Mesothelial cell of epicardium (in vitro differentiated cells): ENCODE results near the gene OR51G2. TPM values are rescaled to one million over a fixed set of nuclear protein-coding genes. Genes with fewer than 3 reads are reported as not detected.

Experiments used
- DNase-seq, 2 experiments: peaks; one replicate each; pipeline ENCODE4 v3.0.0; 2021; ENCODE audit warnings: low spot score in 2 of 2; ENCODE audit not compliant: unreplicated experiment in 2 of 2
- H3K27ac Mint-ChIP-seq: 2 replicates; pipeline ENCODE4 v1.8.0; 2021; ENCODE audit warnings: mixed read lengths
- H3K27me3 Mint-ChIP-seq: 2 replicates; pipeline ENCODE4 v1.8.0; 2021; ENCODE audit warnings: low read depth, mixed read lengths
- H3K36me3 Mint-ChIP-seq: 2 replicates; pipeline ENCODE4 v1.8.0; 2021; ENCODE audit warnings: mixed read lengths
- H3K4me1 Mint-ChIP-seq: 2 replicates; pipeline ENCODE4 v1.8.0; 2021; ENCODE audit warnings: mixed read lengths
- H3K4me3 Mint-ChIP-seq: 2 replicates; pipeline ENCODE4 v1.8.0; 2021; ENCODE audit warnings: mild to moderate bottlenecking, moderate library complexity, mixed read lengths
- H3K9me3 Mint-ChIP-seq: 2 replicates; pipeline ENCODE4 v1.8.0; 2021; ENCODE audit warnings: mixed read lengths
- CTCF ChIP-seq: fragments of 200-600 bp; sonication (generic); IDR thresholded peaks from one replicate; pipeline ENCODE4 v1.5.0; 2021; ENCODE audit warnings: antibody characterized with exemption; ENCODE audit not compliant: unreplicated experiment
- total RNA-seq: library from RNA; stranded (reverse); gene quantifications from 3 replicates; pipeline ENCODE4 v1.2.1, GENCODE V29; 2021

OR51G2 gene
- total RNA-seq, 1 donor from 2014 or later, result not detected

GRCh38 chr11:4916581-4916980 lies 2.6 kb downstream of the OR51G2 start:
- no peak for TF ChIP-seq CTCF
- Mint-ChIP-seq H3K36me3 (no peaks in the 10 kb centered on the region), H3K4me3 (no peak overlapping the region)

GRCh38 chr11:4903484-4903883 lies 15.7 kb downstream of the OR51G2 start, which contains the start of gene OR51A7:
TSS of gene OR51A7 (plus strand) at chr11:4903783. CDS start at chr11:4907370, 3,587 bp downstream.
- Mint-ChIP-seq H3K36me3 (no peaks in the 10 kb centered on the region), H3K27ac (no peak within 1 kb of the TSS), H3K4me3 (no peak within 1 kb of the TSS), H3K9me3 (peaks cover 8% of the 10 kb centered on the region), H3K27me3 (no peaks in the 10 kb centered on the region), H3K4me1 (no peaks in the 10 kb centered on the region)
- no peak for DNase-seq
- no peak for TF ChIP-seq CTCF

More at GRCh38 chr11:4916581-4916980, 2.6 kb downstream of the OR51G2 start:
- no peaks in the 10 kb centered on the region for H3K4me1 Mint-ChIP-seq
- no peak overlapping the region for H3K27ac Mint-ChIP-seq
- H3K27me3 Mint-ChIP-seq, result peaks cover 12% of the 10 kb centered on the region
- no peaks in the 10 kb centered on the region for H3K9me3 Mint-ChIP-seq
- no peak for DNase-seq

GRCh38 chr11:4891996-4892640 lies 27.0 kb downstream of the OR51G2 start:
- TF ChIP-seq CTCF, result peak; percentile 21
- no peak overlapping the region for H3K27ac Mint-ChIP-seq
- H3K4me3 Mint-ChIP-seq, result no peak overlapping the region
- no peaks in the 10 kb centered on the region for H3K9me3 Mint-ChIP-seq
- H3K4me1 Mint-ChIP-seq, result no peaks in the 10 kb centered on the region
- no peak for DNase-seq
- peaks cover 4% of the 10 kb centered on the region for H3K27me3 Mint-ChIP-seq
- no peaks in the 10 kb centered on the region for H3K36me3 Mint-ChIP-seq

GRCh38 chr11:4890279-4890678 lies 28.9 kb downstream of the OR51G2 start:
- no peak for TF ChIP-seq CTCF
- no peaks in the 10 kb centered on the region for H3K27me3 Mint-ChIP-seq
- no peak for DNase-seq
- H3K36me3 Mint-ChIP-seq, result no peaks in the 10 kb centered on the region
- H3K27ac Mint-ChIP-seq, result no peak overlapping the region
- H3K4me3 Mint-ChIP-seq, result no peak overlapping the region
- H3K9me3 Mint-ChIP-seq, result no peaks in the 10 kb centered on the region
- H3K4me1 Mint-ChIP-seq, result no peaks in the 10 kb centered on the region

GRCh38 chr11:4887591-4887990 lies 31.6 kb downstream of the OR51G2 start:
- no peaks in the 10 kb centered on the region for H3K9me3 Mint-ChIP-seq
- H3K4me3 Mint-ChIP-seq, result no peak overlapping the region
- no peak for TF ChIP-seq CTCF
- no peaks in the 10 kb centered on the region for H3K4me1 Mint-ChIP-seq
- H3K36me3 Mint-ChIP-seq, result no peaks in the 10 kb centered on the region
- no peak for DNase-seq
- H3K27me3 Mint-ChIP-seq, result peaks cover 3% of the 10 kb centered on the region
- H3K27ac Mint-ChIP-seq, result no peak overlapping the region
